GM19023 (cell line): Measurements from ENCODE around the gene DTWD1.
"Not testable (repeated sequence)": the region's sequence is repeated elsewhere in the genome, so short reads cannot be mapped to it uniquely, and the experiment has no call there.

Experiments used
- ATAC-seq: cut with Tn5 transposase; IDR thresholded peaks from one replicate; pipeline ENCODE4 v1.9.1; 2021; ENCODE audit warnings: mild to moderate bottlenecking, moderate library complexity; ENCODE audit not compliant: unreplicated experiment

Gene DTWD1

GRCh38 chr15:49645277-49645676 is 24.4 kb downstream of the DTWD1 start:
- ATAC-seq: no peak

- ATAC-seq: no peak
Measured at GRCh38 chr15:49645941-49646340, 25.1 kb downstream of the DTWD1 start.

- ATAC-seq: no peak
Measured at GRCh38 chr15:49646891-49647290, 26.0 kb downstream of the DTWD1 start.

- no peak for ATAC-seq
Measured at GRCh38 chr15:49649987-49650386, 29.1 kb downstream of the DTWD1 start.

GRCh38 chr15:49650676-49651075 is 29.8 kb downstream of the DTWD1 start:
- ATAC-seq: no peak

- no peak for ATAC-seq
Measured at GRCh38 chr15:49652922-49653321, 32.1 kb downstream of the DTWD1 start.

GRCh38 chr15:49656734-49657133 is 35.9 kb downstream of the DTWD1 start:
- ATAC-seq: no peak

GRCh38 chr15:49664716-49665115 is 43.9 kb downstream of the DTWD1 start:
- ATAC-seq: no peak

- not testable (repeated sequence) for ATAC-seq
Measured at GRCh38 chr15:49666486-49666885, 45.6 kb downstream of the DTWD1 start.

GRCh38 chr15:49669288-49669687 is 48.4 kb downstream of the DTWD1 start:
- no peak for ATAC-seq

- ATAC-seq: no peak
Measured at GRCh38 chr15:49673861-49674260, 53.0 kb downstream of the DTWD1 start.

- ATAC-seq: no peak
Measured at GRCh38 chr15:49674370-49674769, 53.5 kb downstream of the DTWD1 start.

- ATAC-seq: no peak
Measured at GRCh38 chr15:49675041-49675440, 54.2 kb downstream of the DTWD1 start.

- ATAC-seq: no peak
Measured at GRCh38 chr15:49678655-49679054, 57.8 kb downstream of the DTWD1 start.

- no peak for ATAC-seq
Measured at GRCh38 chr15:49686599-49686998, 65.8 kb downstream of the DTWD1 start.

GRCh38 chr15:49688135-49688790 is 67.4 kb downstream of the DTWD1 start:
- no peak for ATAC-seq

- ATAC-seq: no peak
Measured at GRCh38 chr15:49692514-49693090, 71.8 kb downstream of the DTWD1 start.

GRCh38 chr15:49693498-49693897 is 72.7 kb downstream of the DTWD1 start:
- no peak for ATAC-seq

- no peak for ATAC-seq
Measured at GRCh38 chr15:49696433-49696832, 75.6 kb downstream of the DTWD1 start.

GRCh38 chr15:49697121-49697520 is 76.3 kb downstream of the DTWD1 start:
- no peak for ATAC-seq

GRCh38 chr15:49702982-49703381 is 82.1 kb downstream of the DTWD1 start:
- not testable (repeated sequence) for ATAC-seq
